GM12891 (cell line): Measurements from ENCODE around the gene PCNT. TPM values are rescaled to one million over a fixed set of nuclear protein-coding genes. Genes with fewer than 3 reads are reported as not detected.

Experiments used
- DNase-seq: peaks from one replicate; pipeline ENCODE4 v3.0.0; 2011; ENCODE audit warnings: low spot score; ENCODE audit not compliant: insufficient read length
- FAIRE-seq: peaks from 2 replicates; lab custom pipeline; 2011; peaks lifted over from hg19 to GRCh38; lab: Jason Lieb, UNC
- PAX5 ChIP-seq: IDR thresholded peaks from 2 replicates; pipeline ENCODE4 v1.6.1; 2011; ENCODE audit warnings: low read length, moderate library complexity, mild to moderate bottlenecking; ENCODE audit not compliant: insufficient read depth, severe bottlenecking
- POLR2A ChIP-seq: IDR thresholded peaks from 2 replicates; pipeline ENCODE4 v1.6.1; 2011; ENCODE audit warnings: low read depth, low read length, control low read depth
- POLR2AphosphoS5 ChIP-seq: IDR thresholded peaks from 2 replicates; pipeline ENCODE4 v1.6.1; 2011; ENCODE audit warnings: low read depth, low read length, control low read depth
- POU2F2 ChIP-seq: IDR thresholded peaks from 2 replicates; pipeline ENCODE4 v1.6.1; 2011; ENCODE audit warnings: low read depth, mild to moderate bottlenecking, control low read depth, low read length, moderate library complexity
- SPI1 ChIP-seq: IDR thresholded peaks from 2 replicates; pipeline ENCODE4 v1.6.1; 2011; ENCODE audit warnings: low read depth, low read length, control low read depth
- TAF1 ChIP-seq: IDR thresholded peaks from 2 replicates; pipeline ENCODE4 v1.6.1; 2011; ENCODE audit warnings: low read depth, low read length, control low read depth
- polyA plus RNA-seq: library from polyadenylated mRNA; unstranded; fragments of >200 nt; gene quantifications from one replicate; pipeline ENCODE4 v1.2.1, GENCODE V29; 2012; ENCODE audit warnings: low read depth, missing spikeins, inconsistent platforms; ENCODE audit not compliant: missing spikeins

The PCNT gene
- polyA plus RNA-seq = 26.9 TPM

GRCh38 chr21:46323710-46324389 is at the start of gene PCNT, which contains the start of gene C21orf58:
Gene PCNT (plus strand): TSS chr21:46324156. CDS start chr21:46324229, 73 bp downstream.
Gene C21orf58 (minus strand): TSS chr21:46323870. CDS start chr21:46322738, 1,132 bp downstream.
- TF ChIP-seq POLR2AphosphoS5 (no peak), SPI1 (no peak), PAX5 (no peak), POLR2A (peak; percentile 61; the same call in 1 of the 2 replicates), POU2F2 (0 out of 2 replicates have a peak, but pooled peaks have one; percentile 39), TAF1 (peak; percentile 69)
- DNase-seq (peak; percentile 97), FAIRE-seq (peak; percentile 98)

GRCh38 chr21:46274797-46275390 is 49.1 kb upstream of the PCNT start:
- TF ChIP-seq POLR2A (no peak), SPI1 (no peak), TAF1 (no peak), PAX5 (no peak), POLR2AphosphoS5 (no peak), POU2F2 (no peak)
- DNase-seq (no peak), FAIRE-seq (no peak)

GRCh38 chr21:46284077-46284644 is 39.8 kb upstream of the PCNT start:
- DNase-seq = no peak
- no peak for TF ChIP-seq PAX5
- TF ChIP-seq POU2F2 = no peak
- TF ChIP-seq POLR2AphosphoS5 = no peak
- TF ChIP-seq TAF1 = no peak
- no peak for TF ChIP-seq SPI1
- TF ChIP-seq POLR2A = no peak
- FAIRE-seq = no peak

- no peak for DNase-seq
- no peak for FAIRE-seq
- TF ChIP-seq SPI1 = peak; percentile 67
- no peak for TF ChIP-seq POU2F2
These were observed 39.2 kb upstream of the PCNT start for GRCh38 chr21:46284733-46285132.

- DNase-seq (no peak), FAIRE-seq (no peak)
- TF ChIP-seq POLR2A (no peak), POLR2AphosphoS5 (no peak), POU2F2 (no peak), PAX5 (no peak), TAF1 (no peak), SPI1 (no peak)
These were observed 38.7 kb upstream of the PCNT start, which contains the start of gene MCM3AP for GRCh38 chr21:46285206-46285661. Gene MCM3AP (minus strand): TSS chr21:46285611. CDS start chr21:46285286, 325 bp downstream.

- peak; percentile 83 for TF ChIP-seq POLR2AphosphoS5
- TF ChIP-seq TAF1 = peak; percentile 85
- TF ChIP-seq POU2F2 = 0 out of 2 replicates have a peak, but pooled peaks have one; percentile 38
- TF ChIP-seq SPI1 = peak; percentile 58
- peak; percentile 69 for TF ChIP-seq POLR2A
- TF ChIP-seq PAX5 = no peak
- peak; percentile 89 for FAIRE-seq
- DNase-seq = peak; percentile 94
These were observed 38.0 kb upstream of the PCNT start, which contains the start of gene YBEY for GRCh38 chr21:46285761-46286647. Gene YBEY (plus strand): TSS chr21:46286342. CDS start chr21:46286914, 572 bp downstream.

- TF ChIP-seq SPI1 (no peak), TAF1 (no peak), POLR2AphosphoS5 (no peak), POLR2A (no peak), POU2F2 (no peak), PAX5 (no peak)
- no peak for FAIRE-seq
- DNase-seq = no peak
These were observed 37.3 kb upstream of the PCNT start for GRCh38 chr21:46286648-46287002.

GRCh38 chr21:46287541-46287940 is 36.4 kb upstream of the PCNT start:
- DNase-seq = no peak
- TF ChIP-seq POLR2A (no peak), PAX5 (no peak), SPI1 (no peak)
- no peak for FAIRE-seq

- FAIRE-seq (peak; percentile 91), DNase-seq (no peak)
- TF ChIP-seq POLR2A = no peak
- TF ChIP-seq POLR2AphosphoS5 = no peak
- TF ChIP-seq SPI1 = no peak
- no peak for TF ChIP-seq PAX5
- no peak for TF ChIP-seq TAF1
- TF ChIP-seq POU2F2 = no peak
These were observed 34.2 kb upstream of the PCNT start for GRCh38 chr21:46289655-46290179.

GRCh38 chr21:46291561-46291960 is 32.4 kb upstream of the PCNT start:
- TF ChIP-seq PAX5 = no peak
- no peak for TF ChIP-seq SPI1
- no peak for TF ChIP-seq POLR2A
- TF ChIP-seq POU2F2 = no peak
- no peak for TF ChIP-seq POLR2AphosphoS5
- TF ChIP-seq TAF1 = no peak
- FAIRE-seq = no peak
- DNase-seq = no peak
